GM18526 (cell line): ENCODE results near the gene GABARAP.

Experiments used
- POLR2A ChIP-seq: IDR thresholded peaks from 3 replicates; pipeline ENCODE4 v1.6.1; 2011; ENCODE audit not compliant: insufficient read length; ENCODE audit errors: extremely low read depth

GABARAP gene

GRCh38 chr17:7241783-7242716, at the start of gene GABARAP:
GABARAP (minus strand) TSS chr17:7242449; CDS start chr17:7242330, 119 bp downstream.
- peak; percentile 56 for TF ChIP-seq POLR2A

DNA sequence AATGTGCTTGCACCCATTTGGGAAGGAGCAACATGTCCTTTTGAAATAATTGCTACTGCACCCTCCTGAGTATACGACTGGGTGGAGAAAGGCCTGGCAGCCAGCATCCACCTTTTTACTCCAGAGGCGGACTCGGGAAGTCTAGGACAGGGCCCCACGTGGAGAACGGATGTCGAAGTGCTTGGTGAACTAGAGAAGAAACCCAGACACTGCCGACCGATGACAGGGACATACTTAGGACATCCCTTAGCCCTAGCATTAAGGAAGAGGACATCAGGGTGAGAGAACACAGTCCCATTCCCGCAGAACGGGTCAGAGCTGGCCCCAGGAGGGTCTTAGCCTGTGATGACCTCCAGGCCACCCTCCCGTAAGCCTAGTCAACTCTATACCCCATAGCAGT, 48.4 kb upstream of the GABARAP start:
- TF ChIP-seq POLR2A: no peak

DNA sequence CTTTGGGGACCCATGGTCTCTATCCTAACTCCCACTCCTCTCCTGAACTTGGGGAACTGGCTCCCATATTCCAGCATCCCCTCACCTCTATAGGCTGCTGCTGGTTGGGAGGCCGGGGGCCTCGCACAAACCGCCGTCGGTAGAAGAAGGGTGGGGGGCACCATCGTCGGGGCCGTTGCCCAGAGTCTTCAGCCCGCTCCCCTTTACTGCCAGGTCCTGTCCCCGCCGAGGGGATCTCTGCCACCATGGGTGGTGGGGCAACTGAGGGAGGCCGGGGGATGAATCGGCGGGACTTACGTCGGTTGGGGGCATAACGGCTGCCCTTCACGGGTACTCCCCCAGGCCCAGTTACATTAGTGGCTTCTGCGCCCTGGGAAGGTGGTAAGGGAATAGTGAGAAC, 47.9 kb upstream of the GABARAP start:
- TF ChIP-seq POLR2A: no peak

DNA sequence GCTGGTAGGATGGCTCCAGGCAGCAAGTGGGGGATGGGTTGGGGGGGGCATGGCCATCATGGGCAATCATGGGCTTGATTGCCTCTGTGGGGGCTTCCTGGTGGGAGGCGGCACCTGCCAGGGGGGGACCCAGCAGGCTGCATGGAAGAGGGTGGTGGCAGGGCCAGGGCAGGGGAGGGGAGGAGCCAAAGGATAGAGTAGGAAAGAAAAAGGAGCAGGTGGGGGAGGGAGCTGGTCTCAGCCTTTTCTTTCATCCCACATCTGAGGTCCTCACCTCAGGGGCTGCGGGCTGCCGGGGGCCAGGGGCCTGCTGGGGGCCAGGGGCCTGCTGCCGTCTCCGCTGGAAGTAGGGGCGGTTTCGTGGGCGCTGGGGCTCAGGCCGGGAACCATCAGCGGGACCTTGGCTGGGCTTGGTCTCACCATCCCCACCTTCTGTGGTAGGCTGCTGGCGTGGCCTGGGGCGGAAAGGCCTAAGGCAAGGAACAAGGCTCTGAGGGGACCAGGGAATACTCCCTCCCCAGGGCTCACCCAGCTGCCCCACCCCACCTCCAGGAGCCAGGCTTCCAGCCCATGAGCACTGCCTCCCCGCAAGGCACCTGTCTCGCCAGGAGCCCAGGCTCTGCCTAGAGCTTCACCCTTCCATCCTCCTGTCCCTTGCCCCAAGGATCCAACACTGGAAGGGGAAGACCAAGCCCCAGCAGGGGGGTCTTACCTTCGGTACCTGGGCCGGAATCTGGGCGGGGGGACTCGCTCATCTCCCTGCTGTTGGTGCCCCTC, 47.2 kb upstream of the GABARAP start:
- no peak for TF ChIP-seq POLR2A

GRCh38 chr17:7285679-7286078, 43.4 kb upstream of the GABARAP start:
- TF ChIP-seq POLR2A: no peak

GRCh38 chr17:7284911-7285310, 42.7 kb upstream of the GABARAP start:
- TF ChIP-seq POLR2A: no peak

- no peak for TF ChIP-seq POLR2A
Measured at GRCh38 chr17:7283471-7284216, 41.4 kb upstream of the GABARAP start.

DNA sequence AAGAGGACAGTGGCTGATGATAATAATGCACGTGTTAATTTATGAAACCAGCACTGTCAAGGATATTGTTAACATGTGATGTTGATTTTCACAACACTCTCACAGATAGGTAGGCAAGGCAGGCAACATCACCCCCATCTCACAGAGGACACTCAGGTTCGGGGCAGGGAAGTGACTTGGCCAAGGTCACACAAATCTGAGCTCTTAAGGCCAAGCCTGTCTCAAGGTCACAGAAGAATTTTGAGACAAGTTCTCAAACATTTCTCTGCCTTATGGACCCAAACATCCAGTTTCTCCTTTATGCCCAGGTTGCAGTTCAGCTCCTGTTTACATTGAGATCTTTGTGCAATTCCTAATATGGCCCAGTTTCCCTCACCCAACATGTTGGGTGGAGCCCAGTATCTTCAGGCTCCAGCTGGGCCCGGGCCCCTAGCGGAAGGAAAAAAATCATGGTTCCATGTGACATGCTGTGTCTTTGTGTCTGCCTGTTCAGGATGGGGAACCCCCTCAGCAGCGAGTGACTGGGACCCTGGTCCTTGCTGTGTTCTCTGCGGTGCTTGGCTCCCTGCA, 40.6 kb upstream of the GABARAP start:
- no peak for TF ChIP-seq POLR2A

GRCh38 chr17:7281953-7282751, 39.9 kb upstream of the GABARAP start:
- no peak for TF ChIP-seq POLR2A

- TF ChIP-seq POLR2A: no peak
Measured at GRCh38 chr17:7281074-7281952, 39.1 kb upstream of the GABARAP start, which contains the start of gene SLC2A4. SLC2A4 (plus strand) TSS chr17:7281718; CDS start chr17:7281935, 217 bp downstream.

- no peak for TF ChIP-seq POLR2A
Measured at GRCh38 chr17:7280519-7281073, 38.3 kb upstream of the GABARAP start.

- no peak for TF ChIP-seq POLR2A
Measured at GRCh38 chr17:7279448-7279847, 37.2 kb upstream of the GABARAP start.

GRCh38 chr17:7266784-7267183, 24.5 kb upstream of the GABARAP start:
- no peak for TF ChIP-seq POLR2A
